ENCODE measurements around the gene PLXNA3. TPM values are rescaled to one million over a fixed set of nuclear protein-coding genes. Genes with fewer than 3 reads are reported as not detected.

PLXNA3 gene
- polyA plus RNA-seq, 3 donors = 0.02 to 10.9 TPM; not detected in 1

DNA sequence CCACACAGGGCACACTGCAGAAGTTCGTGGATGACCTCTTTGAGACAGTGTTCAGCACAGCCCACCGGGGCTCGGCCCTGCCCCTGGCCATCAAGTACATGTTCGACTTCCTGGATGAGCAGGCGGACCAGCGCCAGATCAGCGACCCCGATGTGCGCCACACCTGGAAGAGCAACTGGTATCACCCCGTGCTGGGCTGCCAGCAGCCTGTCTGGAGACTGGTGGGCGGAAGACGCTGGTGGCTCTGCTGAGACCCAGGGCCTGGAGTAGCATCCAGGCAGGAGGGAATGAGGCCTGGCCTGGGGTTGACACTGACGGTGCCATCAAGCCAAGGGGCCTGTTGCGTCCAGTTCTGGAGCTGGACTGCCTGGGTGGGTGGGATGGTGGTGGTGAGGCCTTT is 12.4 kb downstream of the PLXNA3 start:
- TF ChIP-seq, protein P1, sequence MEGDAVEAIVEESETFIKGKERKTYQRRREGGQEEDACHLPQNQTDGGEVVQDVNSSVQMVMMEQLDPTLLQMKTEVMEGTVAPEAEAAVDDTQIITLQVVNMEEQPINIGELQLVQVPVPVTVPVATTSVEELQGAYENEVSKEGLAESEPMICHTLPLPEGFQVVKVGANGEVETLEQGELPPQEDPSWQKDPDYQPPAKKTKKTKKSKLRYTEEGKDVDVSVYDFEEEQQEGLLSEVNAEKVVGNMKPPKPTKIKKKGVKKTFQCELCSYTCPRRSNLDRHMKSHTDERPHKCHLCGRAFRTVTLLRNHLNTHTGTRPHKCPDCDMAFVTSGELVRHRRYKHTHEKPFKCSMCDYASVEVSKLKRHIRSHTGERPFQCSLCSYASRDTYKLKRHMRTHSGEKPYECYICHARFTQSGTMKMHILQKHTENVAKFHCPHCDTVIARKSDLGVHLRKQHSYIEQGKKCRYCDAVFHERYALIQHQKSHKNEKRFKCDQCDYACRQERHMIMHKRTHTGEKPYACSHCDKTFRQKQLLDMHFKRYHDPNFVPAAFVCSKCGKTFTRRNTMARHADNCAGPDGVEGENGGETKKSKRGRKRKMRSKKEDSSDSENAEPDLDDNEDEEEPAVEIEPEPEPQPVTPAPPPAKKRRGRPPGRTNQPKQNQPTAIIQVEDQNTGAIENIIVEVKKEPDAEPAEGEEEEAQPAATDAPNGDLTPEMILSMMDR (IDR thresholded peaks at IDR 0.05) = no peak
- H3K27me3 Mint-ChIP-seq (ENCODE audit: low read depth in 3 of 3) = peaks cover 0 to 5% (median 2%) of the 10 kb centered on the region in 3 donors
- H3K79me2 ChIP-seq (ENCODE audit: insufficient read depth, low read length) = no peaks in the 10 kb centered on the region
- no peak overlapping the region for H3K9ac ChIP-seq (ENCODE audit: insufficient read depth, low read length, poor library complexity, severe bottlenecking)
- H3K4me3 ChIP-seq (replicated peaks in 1 of 3; ENCODE audit: low read depth in 2 of 3, low read length in 3 of 3) = no peak overlapping the region
- no peaks in the 10 kb centered on the region for H3K36me3 ChIP-seq (replicated peaks in 1 of 2; ENCODE audit: control insufficient read depth in 1 of 2, insufficient read depth in 2 of 2, low read length in 2 of 2)
- H3K4me1 ChIP-seq (ENCODE audit: control insufficient read depth in 1 of 2, insufficient read depth in 2 of 2, low read length in 2 of 2) = no peaks in the 10 kb centered on the region
- intact Hi-C loops (cut with micrococcal nuclease) = no loop called here
- H3K27me3 ChIP-seq (ENCODE audit: control insufficient read depth in 2 of 2, insufficient read depth in 2 of 2, low read length in 2 of 2) = no peaks in the 10 kb centered on the region
- H3K36me3 Mint-ChIP-seq = no peaks in the 10 kb centered on the region
- no peak overlapping the region for H2AFZ ChIP-seq (ENCODE audit: insufficient read depth, low read depth, low read length, poor library complexity, severe bottlenecking)
- H3K27ac Mint-ChIP-seq = peak overlapping the region in 1 of 7 donors; percentile 5
- H3K27ac ChIP-seq (ENCODE audit: low read depth in 1 of 2, low read length in 2 of 2) = no peak overlapping the region
- H3K4me1 Mint-ChIP-seq = no peaks in the 10 kb centered on the region
- H3K4me2 ChIP-seq (replicated peaks; ENCODE audit: extremely low read depth, low read length, poor library complexity, severe bottlenecking) = no peak overlapping the region
- no peak overlapping the region for H3K4me3 Mint-ChIP-seq
- H3K9me3 ChIP-seq (replicated peaks in 1 of 2; ENCODE audit: control insufficient read depth in 1 of 2, insufficient read depth in 1 of 2, low read length in 2 of 2) = peaks cover 0 to 4% of the 10 kb centered on the region in 2 donors
- no peak for DNase-seq
- 96% methylated on average over 11 of the region's 14 CpGs for WGBS (ENCODE audit: insufficient coverage)
- H4K20me1 ChIP-seq (ENCODE audit: insufficient read depth, low read length) = no peaks in the 10 kb centered on the region
- H3K9me3 Mint-ChIP-seq = peaks cover 0 to 7% (median 0%) of the 10 kb centered on the region in 7 donors

DNA sequence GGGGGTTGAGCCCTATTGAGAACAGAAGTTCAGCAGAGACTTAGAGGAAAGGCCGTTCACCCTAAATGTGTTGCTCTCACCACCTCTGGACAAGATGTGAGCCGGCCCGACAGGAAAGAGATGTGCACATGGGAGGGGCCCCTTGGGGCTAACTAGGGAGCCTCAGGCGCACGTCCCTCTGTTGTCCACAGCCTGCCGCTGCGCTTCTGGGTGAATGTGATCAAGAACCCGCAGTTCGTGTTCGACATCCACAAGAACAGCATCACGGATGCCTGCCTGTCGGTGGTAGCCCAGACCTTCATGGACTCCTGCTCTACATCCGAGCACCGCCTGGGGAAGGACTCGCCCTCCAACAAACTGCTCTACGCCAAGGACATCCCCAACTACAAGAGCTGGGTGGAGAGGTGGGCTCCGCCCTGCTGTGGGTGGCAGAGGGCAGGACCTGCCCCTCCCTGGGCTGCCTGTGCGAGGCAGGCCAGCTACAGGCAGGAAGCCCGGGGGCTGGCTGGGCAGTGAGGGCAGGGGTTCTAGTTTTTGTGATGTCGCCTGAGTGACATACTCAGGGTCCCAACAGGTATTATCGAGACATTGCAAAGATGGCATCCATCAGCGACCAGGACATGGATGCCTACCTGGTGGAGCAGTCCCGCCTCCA is 13.0 kb downstream of the PLXNA3 start:
- intact Hi-C loops (cut with micrococcal nuclease) = no loop called here
- H3K36me3 ChIP-seq (replicated peaks in 1 of 2; ENCODE audit: control insufficient read depth in 1 of 2, insufficient read depth in 2 of 2, low read length in 2 of 2) = no peaks in the 10 kb centered on the region
- H3K4me3 ChIP-seq (replicated peaks in 1 of 3; ENCODE audit: low read depth in 2 of 3, low read length in 3 of 3) = no peak overlapping the region
- H3K9ac ChIP-seq (ENCODE audit: insufficient read depth, low read length, poor library complexity, severe bottlenecking) = no peak overlapping the region
- no peaks in the 10 kb centered on the region for H3K79me2 ChIP-seq (ENCODE audit: insufficient read depth, low read length)
- WGBS (ENCODE audit: insufficient coverage) = no CpG with 5 or more reads among the region's 23 CpGs
- H3K27me3 ChIP-seq (ENCODE audit: control insufficient read depth in 2 of 2, insufficient read depth in 2 of 2, low read length in 2 of 2) = no peaks in the 10 kb centered on the region
- no peak for DNase-seq
- H3K4me3 Mint-ChIP-seq = no peak overlapping the region
- H3K9me3 ChIP-seq (replicated peaks in 1 of 2; ENCODE audit: control insufficient read depth in 1 of 2, insufficient read depth in 1 of 2, low read length in 2 of 2) = peaks cover 0 to 4% of the 10 kb centered on the region in 2 donors
- H3K9me3 Mint-ChIP-seq = peaks cover 0 to 7% (median 2%) of the 10 kb centered on the region in 7 donors
- H3K36me3 Mint-ChIP-seq = no peaks in the 10 kb centered on the region
- H3K4me1 ChIP-seq (ENCODE audit: control insufficient read depth in 1 of 2, insufficient read depth in 2 of 2, low read length in 2 of 2) = no peaks in the 10 kb centered on the region
- H3K4me2 ChIP-seq (replicated peaks; ENCODE audit: extremely low read depth, low read length, poor library complexity, severe bottlenecking) = no peak overlapping the region
- TF ChIP-seq, protein P1 (IDR thresholded peaks at IDR 0.05) = no peak
- no peak overlapping the region for H3K27ac Mint-ChIP-seq
- no peak overlapping the region for H2AFZ ChIP-seq (ENCODE audit: insufficient read depth, low read depth, low read length, poor library complexity, severe bottlenecking)
- peaks cover 0 to 4% (median 2%) of the 10 kb centered on the region in 3 donors for H3K27me3 Mint-ChIP-seq (ENCODE audit: low read depth in 3 of 3)
- no peaks in the 10 kb centered on the region for H4K20me1 ChIP-seq (ENCODE audit: insufficient read depth, low read length)
- H3K4me1 Mint-ChIP-seq = no peaks in the 10 kb centered on the region
- H3K27ac ChIP-seq (ENCODE audit: low read depth in 1 of 2, low read length in 2 of 2) = no peak overlapping the region

Data from CD14-positive monocyte (primary cell).